ENCODE results near the gene GBA2.

Gene GBA2

GRCh38 chr9:35763803-35764202 lies 14.8 kb upstream of the GBA2 start:
- no peak for DNase-seq

GRCh38 chr9:35763181-35763580 lies 14.2 kb upstream of the GBA2 start:
- no peak for DNase-seq

GRCh38 chr9:35760651-35761050 lies 11.6 kb upstream of the GBA2 start:
- no peak for DNase-seq

GRCh38 chr9:35759795-35760194 lies 10.8 kb upstream of the GBA2 start:
- DNase-seq: no peak

GRCh38 chr9:35758475-35759050 lies 9.5 kb upstream of the GBA2 start:
- DNase-seq: no peak

- DNase-seq: no peak
Observed at GRCh38 chr9:35757892-35758275, 8.9 kb upstream of the GBA2 start.

GRCh38 chr9:35757226-35757891 lies 8.3 kb upstream of the GBA2 start:
- DNase-seq: no peak

- DNase-seq: no peak
Observed at GRCh38 chr9:35756275-35757225, 7.5 kb upstream of the GBA2 start.

GRCh38 chr9:35755071-35755470 lies 6.0 kb upstream of the GBA2 start:
- DNase-seq: no peak

GRCh38 chr9:35754264-35754663 lies 5.2 kb upstream of the GBA2 start, which contains the start of gene MSMP:
Gene MSMP, minus strand, starts transcription at chr9:35754276. Its CDS starts 147 bp downstream, at chr9:35754129.
- DNase-seq: no peak

GRCh38 chr9:35753466-35753865 lies 4.4 kb upstream of the GBA2 start:
- no peak for DNase-seq

- no peak for DNase-seq
Observed at GRCh38 chr9:35750256-35750531, 1.2 kb upstream of the GBA2 start.

GRCh38 chr9:35749515-35750255 lies 657 bp upstream of the GBA2 start:
- DNase-seq: no peak

- no peak for DNase-seq
Observed at GRCh38 chr9:35748242-35748857, 678 bp downstream of the GBA2 start.

- DNase-seq: no peak
Observed at GRCh38 chr9:35746583-35746982, 2.4 kb downstream of the GBA2 start.

GRCh38 chr9:35745569-35745968 lies 3.5 kb downstream of the GBA2 start:
- DNase-seq: no peak

GRCh38 chr9:35743880-35744518 lies 5.0 kb downstream of the GBA2 start:
- DNase-seq: no peak

- DNase-seq: no peak
Observed at GRCh38 chr9:35743452-35743851, 5.6 kb downstream of the GBA2 start.

GRCh38 chr9:35741740-35742139 lies 7.3 kb downstream of the GBA2 start:
- no peak for DNase-seq

GRCh38 chr9:35740243-35740642 lies 8.8 kb downstream of the GBA2 start:
- DNase-seq: no peak

- DNase-seq: no peak
Observed at GRCh38 chr9:35738924-35739323, 10.1 kb downstream of the GBA2 start.

GRCh38 chr9:35738186-35738585 lies 10.8 kb downstream of the GBA2 start:
- no peak for DNase-seq

Measured in NCI-H1417 treated with DMSO at 0.1 percent for 48 hours (cell line).